Retinal pigment epithelial cell (primary cell): Measurements from ENCODE around the gene DAB2IP.

Experiments
- DNase-seq: peaks from one replicate; pipeline ENCODE4 v3.0.0-alpha.2; 2010; ENCODE audit warnings: low read depth
- H3K4me3 ChIP-seq: 2 replicates; pipeline ENCODE4 v1.5.1; 2011; ENCODE audit warnings: mild to moderate bottlenecking, low read length, control low read depth, moderate library complexity
- CTCF ChIP-seq: conservative IDR thresholded peaks from 2 replicates; pipeline ENCODE4 v1.5.1; 2011; ENCODE audit warnings: low read depth, low read length, control low read depth, inconsistent platforms

Gene DAB2IP

GRCh38 chr9:121815084-121815483, 163.7 kb downstream of the DAB2IP start:
- H3K4me3 ChIP-seq, result no peak overlapping the region
- TF ChIP-seq CTCF, result no peak
- no peak for DNase-seq

- H3K4me3 ChIP-seq, result no peak overlapping the region
- TF ChIP-seq CTCF, result no peak
- no peak for DNase-seq
Observed at GRCh38 chr9:121815546-121816448, 164.4 kb downstream of the DAB2IP start.

- H3K4me3 ChIP-seq, result no peak overlapping the region
- no peak for DNase-seq
- no peak for TF ChIP-seq CTCF
Observed at GRCh38 chr9:121816449-121816817, 165.0 kb downstream of the DAB2IP start.

- DNase-seq, result no peak
- H3K4me3 ChIP-seq, result no peak overlapping the region
- TF ChIP-seq CTCF, result no peak
Observed at GRCh38 chr9:121816845-121817450, 165.5 kb downstream of the DAB2IP start.

GRCh38 chr9:121817476-121817875, 166.0 kb downstream of the DAB2IP start:
- no peak for TF ChIP-seq CTCF
- DNase-seq, result no peak
- H3K4me3 ChIP-seq, result no peak overlapping the region

- H3K4me3 ChIP-seq, result no peak overlapping the region
- no peak for TF ChIP-seq CTCF
- DNase-seq, result no peak
Observed at GRCh38 chr9:121818016-121818661, 166.7 kb downstream of the DAB2IP start.
